WERI-Rb-1 (cell line): ENCODE data around the gene SPATA9.
"Not testable (repeated sequence)": the region's sequence is repeated elsewhere in the genome, so short reads cannot be mapped to it uniquely, and the experiment has no call there.

ENCODE experiments used
- DNase-seq: peaks from one replicate; pipeline ENCODE4 v3.0.0-alpha.2; 2020
- H3K27ac ChIP-seq: fragments of 250-450 bp; sonication (Bioruptor Pico); 2 replicates; pipeline ENCODE4 v1.5.1; 2020; ENCODE audit warnings: mild to moderate bottlenecking, moderate library complexity
- H3K27me3 ChIP-seq: fragments of 250-450 bp; sonication (Bioruptor Pico); 2 replicates; pipeline ENCODE4 v1.5.1; 2021; ENCODE audit warnings: mild to moderate bottlenecking, low read depth, moderate library complexity; ENCODE audit not compliant: insufficient read depth, severe bottlenecking
- H3K36me3 ChIP-seq: fragments of 250-450 bp; sonication (Bioruptor Pico); 2 replicates; pipeline ENCODE4 v1.5.1; 2020; ENCODE audit warnings: mild to moderate bottlenecking, moderate library complexity
- H3K4me3 ChIP-seq: 2 replicates; pipeline ENCODE4 v1.5.1; 2011; ENCODE audit warnings: low read depth, mild to moderate bottlenecking, control low read depth, low read length
- H3K9me3 ChIP-seq: fragments of 250-450 bp; sonication (Bioruptor Pico); 2 replicates; pipeline ENCODE4 v1.5.1; 2021; ENCODE audit warnings: mild to moderate bottlenecking, moderate library complexity; ENCODE audit not compliant: severe bottlenecking
- CTCF ChIP-seq: IDR thresholded peaks from 2 replicates; pipeline ENCODE4 v1.5.1; 2011; ENCODE audit warnings: low read depth, mild to moderate bottlenecking, control low read depth, inconsistent platforms, low read length

Gene SPATA9

GRCh38 chr5:95718203-95718602, 35.4 kb upstream of the SPATA9 start:
- H3K4me3 ChIP-seq: no peak overlapping the region
- DNase-seq: no peak
- TF ChIP-seq CTCF: no peak
- no peaks in the 10 kb centered on the region for H3K27me3 ChIP-seq
- no peaks in the 10 kb centered on the region for H3K9me3 ChIP-seq
- H3K36me3 ChIP-seq: no peaks in the 10 kb centered on the region
- H3K27ac ChIP-seq: no peak overlapping the region

GRCh38 chr5:95717439-95717838, 34.6 kb upstream of the SPATA9 start:
- DNase-seq: no peak
- H3K36me3 ChIP-seq: no peaks in the 10 kb centered on the region
- H3K27me3 ChIP-seq: no peaks in the 10 kb centered on the region
- H3K4me3 ChIP-seq: no peak overlapping the region
- no peak for TF ChIP-seq CTCF
- H3K27ac ChIP-seq: no peak overlapping the region
- H3K9me3 ChIP-seq: no peaks in the 10 kb centered on the region

- DNase-seq: no peak
- H3K27me3 ChIP-seq: no peaks in the 10 kb centered on the region
- no peaks in the 10 kb centered on the region for H3K9me3 ChIP-seq
- no peaks in the 10 kb centered on the region for H3K36me3 ChIP-seq
- no peak for TF ChIP-seq CTCF
- H3K27ac ChIP-seq: no peak overlapping the region
- H3K4me3 ChIP-seq: no peak overlapping the region
These were observed 33.1 kb upstream of the SPATA9 start for GRCh38 chr5:95715799-95716461.

- Histone ChIP-seq H3K36me3 (no peaks in the 10 kb centered on the region), H3K27me3 (no peaks in the 10 kb centered on the region), H3K4me3 (no peak overlapping the region), H3K9me3 (no peaks in the 10 kb centered on the region), H3K27ac (no peak overlapping the region)
- no peak for DNase-seq
- no peak for TF ChIP-seq CTCF
These were observed 31.3 kb upstream of the SPATA9 start for GRCh38 chr5:95713960-95714710.

- not testable (repeated sequence) for H3K9me3 ChIP-seq, H3K36me3 ChIP-seq, DNase-seq, H3K27me3 ChIP-seq, H3K27ac ChIP-seq, H3K4me3 ChIP-seq
These were observed 30.5 kb upstream of the SPATA9 start for GRCh38 chr5:95713246-95713645.

- H3K27ac ChIP-seq: no peak overlapping the region
- DNase-seq: no peak
These were observed 29.7 kb upstream of the SPATA9 start for GRCh38 chr5:95712347-95712958.

More at GRCh38 chr5:95712347-95712958, 29.7 kb upstream of the SPATA9 start:
- Histone ChIP-seq H3K27me3 (no peaks in the 10 kb centered on the region), H3K36me3 (no peaks in the 10 kb centered on the region), H3K9me3 (no peaks in the 10 kb centered on the region), H3K4me3 (no peak overlapping the region)
- no peak for TF ChIP-seq CTCF
